Putamen (tissue), 1 donor: Measurements from ENCODE around the gene CDS2.

Experiments used
- DNase-seq: peaks from one replicate; pipeline ENCODE4 v3.0.0-alpha.2; 2016; ENCODE audit warnings: low spot score

The CDS2 gene

DNA sequence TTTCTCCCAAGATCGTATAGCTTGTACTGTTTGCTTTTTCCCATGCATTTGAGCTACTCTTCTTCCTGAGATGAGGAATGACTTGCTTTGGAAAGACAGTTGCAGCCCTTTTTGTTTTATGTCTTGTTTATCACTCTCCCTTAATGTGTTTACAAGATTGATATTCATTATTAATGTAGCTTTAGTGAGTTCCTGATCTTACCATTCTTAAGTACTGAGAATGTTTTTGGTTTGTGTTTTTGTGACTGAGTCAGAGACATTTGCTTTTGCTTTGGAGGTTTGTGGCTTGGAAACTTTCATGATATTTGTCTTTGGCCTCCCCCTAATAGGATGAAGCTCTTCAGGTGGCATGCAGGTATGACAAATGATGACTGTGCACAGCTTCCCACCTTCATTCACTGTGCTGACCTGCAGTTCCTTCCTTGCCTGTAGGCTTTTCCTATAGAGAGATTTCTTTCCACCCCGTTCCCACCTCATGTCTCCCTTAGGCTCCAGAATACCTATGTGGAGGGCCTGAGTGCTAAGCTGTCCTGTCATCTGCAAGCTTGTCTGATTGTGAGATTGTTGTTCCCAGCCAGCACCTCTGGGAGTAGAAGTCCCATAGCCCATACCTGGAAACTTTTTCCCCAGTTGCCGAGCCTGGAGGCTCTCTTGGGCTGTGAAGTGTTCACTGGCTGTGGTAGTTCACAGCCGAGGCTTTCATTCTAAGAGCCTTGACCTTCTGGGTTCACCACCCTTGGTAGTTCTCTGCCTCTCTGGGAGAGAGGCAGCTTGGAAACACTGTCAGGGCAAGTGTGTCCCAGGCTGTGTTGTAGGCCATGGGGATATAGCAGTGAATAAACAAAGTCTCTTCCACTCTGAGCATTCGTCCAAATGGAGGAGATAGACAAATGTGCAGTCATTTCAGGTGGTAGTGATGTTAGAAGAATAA lies 27.1 kb downstream of the CDS2 start:
- DNase-seq = no peak

GRCh38 chr20:5154543-5154925 lies 27.7 kb downstream of the CDS2 start:
- no peak for DNase-seq

GRCh38 chr20:5155404-5155803 lies 28.6 kb downstream of the CDS2 start:
- DNase-seq = no peak

DNA sequence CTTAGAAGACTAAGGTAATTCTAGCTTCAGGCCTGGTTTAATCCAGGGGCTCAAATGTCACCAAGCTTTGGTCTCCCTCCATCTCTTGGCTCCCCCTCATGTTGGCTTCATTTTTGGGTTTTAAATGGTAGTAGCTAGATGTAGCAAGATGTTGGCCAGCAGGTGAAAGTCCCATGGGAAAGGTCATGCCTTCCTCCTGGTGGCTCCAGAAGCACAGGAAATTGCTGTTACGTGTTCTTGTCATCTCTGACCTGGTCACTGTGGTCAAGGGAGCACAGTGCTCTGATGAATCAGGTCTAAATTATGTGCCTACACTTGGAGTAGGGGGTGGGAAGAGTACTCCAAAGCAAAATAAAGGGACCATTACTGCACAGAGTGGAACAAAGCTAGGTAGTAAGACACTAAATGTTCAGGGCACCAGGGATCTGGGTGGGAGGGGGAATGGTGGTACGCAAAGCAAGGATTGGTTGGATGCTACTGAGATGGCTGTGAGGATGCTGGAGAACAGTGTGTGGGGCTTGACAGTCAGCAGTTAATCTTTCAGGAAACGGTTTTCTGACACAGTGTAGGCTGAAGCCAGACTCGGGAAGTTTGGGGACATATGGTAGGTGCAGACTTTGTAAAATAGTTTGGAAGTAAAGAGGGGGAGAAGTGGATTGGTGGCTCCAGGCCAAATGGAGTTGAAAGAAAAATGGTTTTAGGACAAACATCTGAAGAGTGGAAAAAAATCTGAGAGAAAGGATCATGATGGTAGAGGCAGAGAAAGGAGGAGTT lies 30.1 kb downstream of the CDS2 start:
- DNase-seq = no peak

- DNase-seq = no peak
Observed at GRCh38 chr20:5159928-5160327, 33.1 kb downstream of the CDS2 start.

DNA sequence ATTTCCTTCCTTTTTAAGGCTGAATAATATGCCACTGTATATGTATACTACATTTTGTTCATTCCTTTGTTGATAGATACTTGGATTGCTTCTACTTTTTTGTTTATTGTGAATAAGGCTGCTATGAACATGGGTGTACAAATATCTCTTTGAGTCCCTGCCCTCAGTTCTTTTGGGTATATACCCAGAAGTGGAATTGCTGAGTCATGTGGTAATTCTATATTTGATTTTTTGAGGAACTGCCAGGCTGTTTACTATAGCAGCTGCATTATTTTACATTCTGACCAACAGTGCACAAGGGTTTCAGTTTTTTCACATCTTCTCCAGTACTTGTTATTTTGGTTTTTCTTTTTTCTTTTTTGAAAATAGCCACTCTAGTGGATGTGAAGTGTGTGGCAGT lies 34.1 kb downstream of the CDS2 start:
- DNase-seq = no peak

GRCh38 chr20:5161536-5162164 lies 34.8 kb downstream of the CDS2 start:
- DNase-seq = no peak

DNA sequence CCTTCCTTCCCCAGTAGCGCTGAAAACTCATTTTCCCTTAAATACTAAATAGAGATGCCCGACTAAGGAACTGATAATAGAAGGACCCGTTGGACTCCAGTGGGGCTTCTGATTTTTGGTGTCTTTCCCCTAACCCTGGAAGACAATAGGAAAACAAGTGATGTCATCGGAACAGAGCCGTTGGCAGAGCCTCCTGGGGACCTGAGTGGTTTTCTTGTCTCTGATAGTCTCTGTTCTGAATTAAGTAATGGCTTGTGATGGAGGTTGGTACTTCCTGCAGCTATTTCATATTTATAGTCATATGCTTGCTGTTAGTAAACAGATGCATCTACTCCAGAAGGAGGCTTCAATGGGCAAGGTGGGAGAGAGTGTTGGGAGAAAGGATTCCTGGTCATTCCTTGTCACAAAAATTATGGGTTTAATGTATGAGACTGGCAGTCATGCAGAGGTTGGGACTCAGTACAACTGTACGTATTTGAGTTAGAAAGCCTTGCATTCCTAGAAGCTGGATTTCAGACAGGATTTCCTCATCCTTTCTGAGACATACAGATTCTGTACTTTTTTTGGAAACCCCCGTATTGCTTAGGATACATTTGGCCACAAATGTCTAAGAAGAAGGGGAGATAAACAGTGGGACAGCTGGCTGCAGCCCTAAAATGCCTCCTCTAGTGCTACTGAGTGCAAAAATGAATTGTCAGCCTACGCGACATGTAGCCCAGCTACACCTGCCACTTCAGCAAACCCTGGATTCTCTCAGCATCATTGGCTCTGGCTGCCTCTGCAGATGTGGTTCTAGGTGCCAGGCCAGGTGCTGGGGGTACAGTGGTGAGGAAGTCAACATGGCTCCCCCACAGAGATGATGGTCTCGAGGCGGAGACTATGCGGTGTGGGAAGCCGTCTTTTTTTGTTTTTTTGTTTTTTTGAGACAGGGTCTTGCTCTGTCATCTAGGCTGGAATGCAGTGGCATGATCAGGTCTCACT lies 38.1 kb downstream of the CDS2 start:
- DNase-seq = no peak

DNA sequence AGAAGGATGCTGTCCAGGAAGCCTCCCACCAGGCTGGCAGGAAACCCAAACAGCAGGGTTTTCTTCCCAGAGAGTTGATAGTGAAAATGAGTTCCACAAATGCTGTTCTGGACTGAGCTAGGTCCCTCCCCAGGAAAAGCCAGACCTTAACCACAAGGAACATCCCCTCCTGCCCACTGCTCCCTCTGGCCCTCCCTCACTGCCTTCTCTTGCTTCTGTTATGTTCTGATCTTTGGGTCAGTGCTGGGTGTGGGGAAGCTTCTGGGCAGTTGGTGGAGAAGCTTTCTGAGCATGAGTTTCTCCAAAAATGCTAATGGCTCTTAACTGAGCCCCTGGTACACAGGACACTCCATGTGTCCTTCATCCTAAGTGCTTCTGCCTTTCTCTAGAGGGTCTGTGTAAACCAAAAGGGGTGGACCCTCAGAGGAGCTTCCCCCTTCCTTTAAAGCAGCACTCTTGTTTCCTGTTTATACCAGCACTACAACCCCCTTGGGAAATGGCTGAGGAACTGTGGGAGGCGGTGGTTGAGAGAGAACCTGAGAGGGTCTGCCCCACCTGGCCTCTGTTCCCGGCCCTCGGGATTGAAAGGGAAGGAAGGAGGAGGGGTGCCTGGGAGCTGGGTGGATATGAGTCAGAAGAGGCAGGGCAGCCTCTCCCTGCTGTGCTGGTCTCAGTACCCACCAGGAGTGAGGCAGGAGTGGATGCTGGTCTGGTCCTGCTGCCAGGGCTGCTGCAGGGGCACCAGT lies 42.0 kb downstream of the CDS2 start:
- no peak for DNase-seq

GRCh38 chr20:5170341-5170740 lies 43.5 kb downstream of the CDS2 start:
- no peak for DNase-seq

DNA sequence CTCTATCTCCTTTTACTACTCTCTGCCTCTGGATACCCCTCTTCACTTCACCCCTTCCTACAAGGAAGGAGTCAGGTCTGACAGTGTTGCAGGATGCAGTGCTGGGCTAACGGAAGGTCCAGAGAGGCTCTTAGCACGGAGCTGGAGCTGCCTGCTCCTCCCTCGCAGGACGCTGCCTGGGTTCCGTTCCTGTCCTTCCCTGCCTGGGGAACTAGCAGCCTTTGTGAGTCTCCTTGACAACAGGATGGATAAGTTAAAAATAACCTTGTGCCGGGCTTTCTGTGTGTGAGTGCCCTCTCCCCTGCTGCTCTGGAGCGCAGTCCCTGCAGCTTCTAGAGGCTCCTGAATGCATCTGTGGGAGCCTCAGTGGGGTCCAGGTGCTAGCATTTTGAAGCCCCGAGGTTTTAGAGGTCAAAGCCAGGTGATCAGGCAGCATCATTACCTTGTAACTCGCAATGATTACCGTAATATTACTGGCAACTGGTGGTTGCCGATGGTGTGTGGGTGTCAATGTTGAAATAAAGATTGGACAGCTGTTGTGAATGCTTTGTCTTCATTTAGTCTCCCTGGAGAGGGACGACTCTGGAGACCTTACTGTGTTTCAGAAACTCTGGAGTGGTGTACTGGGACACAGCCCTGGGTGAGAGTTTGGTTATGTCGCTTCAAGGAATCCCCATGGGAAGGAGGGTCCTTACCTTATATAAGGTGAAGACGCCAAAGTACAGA lies 44.4 kb downstream of the CDS2 start:
- peak; percentile 39 for DNase-seq

- DNase-seq = no peak
Observed at GRCh38 chr20:5171790-5172164, 45.0 kb downstream of the CDS2 start.

DNA sequence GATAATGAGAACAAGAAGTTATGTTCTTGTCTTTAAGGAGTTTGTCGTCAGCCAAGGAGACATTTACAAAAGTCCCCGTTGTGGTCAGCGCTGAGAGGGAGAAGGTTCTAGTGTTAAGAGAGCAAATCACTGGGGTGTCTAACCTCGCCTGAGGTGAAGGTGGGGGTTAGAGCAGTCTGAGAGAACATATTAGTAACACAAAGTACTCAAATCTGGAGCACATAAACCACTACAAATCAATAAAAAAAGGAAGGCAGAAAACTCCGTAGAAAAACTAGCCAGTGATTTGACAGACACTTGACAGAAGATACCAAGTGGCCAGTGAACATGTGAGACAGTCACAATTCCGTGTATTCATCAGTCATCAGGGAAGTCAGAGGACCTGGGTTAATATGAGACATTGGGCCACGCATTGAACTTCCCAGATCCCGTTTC lies 45.4 kb downstream of the CDS2 start:
- DNase-seq = no peak

DNA sequence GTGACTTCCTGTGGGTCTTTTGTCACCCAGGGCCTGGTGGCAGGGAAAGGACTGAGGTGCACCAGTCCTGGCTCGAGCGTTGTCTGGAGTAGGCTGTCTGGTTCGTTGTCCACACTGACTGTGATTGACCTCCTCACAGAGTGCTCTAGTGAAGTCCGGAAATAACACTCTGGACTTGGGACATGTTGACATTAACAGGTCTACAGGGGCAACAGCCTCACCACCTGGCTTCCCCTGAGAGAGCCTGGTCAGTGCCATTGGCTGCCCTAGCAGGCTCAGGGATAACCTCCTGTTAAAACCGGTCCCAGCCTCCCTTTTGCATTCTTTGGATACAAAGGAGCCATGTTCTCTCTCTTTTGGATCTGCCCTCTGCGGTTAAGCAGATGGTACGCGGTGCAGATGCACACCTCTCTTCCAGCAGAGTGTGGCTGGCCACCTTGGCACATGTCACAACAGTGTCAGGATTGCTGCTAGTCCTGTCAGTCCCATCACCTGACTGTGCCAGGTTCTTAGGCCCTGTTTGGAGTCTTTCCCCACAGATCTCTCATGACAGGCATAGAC lies 46.2 kb downstream of the CDS2 start:
- no peak for DNase-seq

GRCh38 chr20:5173751-5174150 lies 46.9 kb downstream of the CDS2 start:
- no peak for DNase-seq

DNA sequence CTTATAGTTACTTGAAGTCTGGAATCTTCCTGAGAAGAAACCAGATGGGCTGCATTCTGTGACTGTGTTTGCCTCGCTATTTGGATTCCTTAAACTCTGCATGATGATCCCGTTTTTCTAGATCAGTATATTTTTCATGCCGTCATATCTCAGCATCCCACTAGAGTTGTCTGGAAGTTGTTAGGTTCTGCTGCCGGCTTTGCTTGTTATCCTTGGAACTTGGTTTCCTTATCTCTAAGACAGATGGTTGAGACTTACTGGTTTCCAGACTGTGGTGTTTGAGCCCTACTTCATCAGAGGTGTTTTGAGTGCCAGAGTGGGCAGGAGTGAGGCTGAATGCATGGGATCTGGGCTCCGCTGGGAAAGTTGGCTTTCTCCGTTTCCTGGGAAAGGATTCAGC lies 50.3 kb downstream of the CDS2 start:
- no peak for DNase-seq

- DNase-seq = no peak
Observed at GRCh38 chr20:5178046-5178445, 51.2 kb downstream of the CDS2 start.

DNA sequence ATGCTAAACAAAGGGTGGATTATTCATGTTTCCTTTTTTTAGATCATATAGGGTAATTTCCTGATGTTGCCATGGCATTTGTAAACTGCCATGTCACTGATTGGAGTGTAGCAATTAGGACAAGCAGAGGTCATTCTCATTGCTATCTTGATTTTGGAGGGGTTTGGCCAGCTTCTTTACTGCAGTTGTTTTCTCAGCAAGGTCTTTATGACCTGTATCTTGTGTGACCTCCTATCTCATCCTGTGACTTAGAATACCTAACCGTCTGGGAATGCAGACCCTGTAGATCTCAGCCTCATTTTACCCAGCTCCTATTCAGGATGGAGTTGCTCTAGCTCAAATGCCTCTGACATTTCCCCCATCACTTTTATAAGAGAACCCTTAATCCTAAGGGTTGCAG lies 53.6 kb downstream of the CDS2 start:
- DNase-seq = no peak

DNA sequence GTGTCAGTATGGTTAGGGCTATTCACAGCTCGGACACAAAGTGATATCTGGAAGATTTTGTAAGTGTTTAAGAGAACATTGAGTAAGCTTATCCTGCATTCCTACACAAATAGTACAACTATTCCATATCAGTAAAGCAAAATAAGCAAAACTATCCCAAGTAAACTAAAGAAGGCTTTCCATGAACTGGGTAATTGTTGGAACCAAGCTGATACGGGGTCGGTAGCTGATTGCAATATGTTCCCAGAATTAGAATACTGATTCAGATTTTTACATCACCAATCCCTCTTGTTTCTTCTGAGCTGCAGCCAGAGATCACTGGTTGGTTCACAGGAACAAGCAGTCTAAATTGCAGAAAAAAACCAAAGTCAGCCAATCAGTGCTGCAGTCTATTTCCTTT lies 54.1 kb downstream of the CDS2 start:
- DNase-seq = no peak

DNA sequence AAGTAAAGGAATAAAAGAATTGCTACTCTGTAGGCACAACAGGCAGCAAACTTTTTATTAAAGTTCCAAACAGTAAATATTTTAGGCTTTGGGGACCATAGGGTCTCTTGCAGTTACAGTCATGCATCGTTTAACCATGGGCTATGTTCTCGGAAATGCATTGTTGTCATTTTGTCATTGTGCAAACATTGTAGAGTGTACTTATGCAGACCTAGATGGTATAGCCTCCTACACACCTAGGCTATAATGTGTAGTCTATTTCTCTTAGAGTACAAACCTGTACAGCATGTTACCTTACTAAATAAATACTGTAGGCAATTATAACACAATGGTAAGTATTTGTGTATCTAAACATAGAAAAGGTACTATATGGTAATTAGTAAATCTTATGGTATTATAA lies 54.7 kb downstream of the CDS2 start:
- DNase-seq = no peak
